ENCODE results near the gene EVPL.
"Not testable (repeated sequence)": the region's sequence is repeated elsewhere in the genome, so short reads cannot be mapped to it uniquely, and the experiment has no call there.

DNA sequence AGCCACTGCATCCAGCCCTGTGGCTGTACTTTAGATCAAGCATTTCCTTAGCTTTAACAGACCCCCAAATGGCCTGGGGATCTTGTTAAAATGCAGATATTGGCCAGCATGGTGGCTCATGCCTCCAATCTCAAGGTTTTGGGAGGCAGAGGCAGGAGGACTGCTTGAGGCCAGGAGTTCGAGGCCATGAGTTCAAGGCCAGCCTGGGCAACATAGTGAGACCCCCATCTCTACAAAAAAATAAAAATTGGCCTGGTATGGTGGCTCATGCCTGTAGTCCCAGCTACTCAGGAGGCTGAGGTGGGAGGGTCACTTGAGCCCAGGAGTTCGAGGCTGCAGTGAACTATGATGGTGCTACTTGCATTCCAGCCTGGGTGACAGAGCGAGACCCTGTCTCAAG lies 15.8 kb upstream of the EVPL start:
- TF ChIP-seq YY1 (IDR thresholded peaks at IDR 0.05; ENCODE audit: insufficient read depth, insufficient read length); ZNF274 (IDR thresholded peaks at IDR 0.05; ENCODE audit: low read depth, low read length); SUZ12 (IDR thresholded peaks at IDR 0.05; ENCODE audit: extremely low read depth, insufficient read depth, insufficient read length): not testable (repeated sequence)
